Osteocyte (in vitro differentiated cells): Measurements from ENCODE around the gene SLC36A2. TPM values are rescaled to one million over a fixed set of nuclear protein-coding genes. Genes with fewer than 3 reads are reported as not detected.

Source experiments
- DNase-seq: peaks from one replicate; pipeline ENCODE4 v3.0.0; 2021; ENCODE audit warnings: mixed read lengths; ENCODE audit not compliant: unreplicated experiment; ENCODE audit errors: extremely low spot score
- H3K27ac Mint-ChIP-seq: one replicate; pipeline ENCODE4 v1.8.0; 2021; ENCODE audit warnings: mild to moderate bottlenecking, mixed read lengths; ENCODE audit not compliant: unreplicated experiment
- H3K27me3 Mint-ChIP-seq: one replicate; pipeline ENCODE4 v1.8.0; 2021; ENCODE audit warnings: mixed read lengths; ENCODE audit not compliant: unreplicated experiment
- H3K36me3 Mint-ChIP-seq: one replicate; pipeline ENCODE4 v1.8.0; 2021; ENCODE audit warnings: mixed read lengths; ENCODE audit not compliant: unreplicated experiment
- H3K4me1 Mint-ChIP-seq: one replicate; pipeline ENCODE4 v1.8.0; 2021; ENCODE audit warnings: mixed read lengths; ENCODE audit not compliant: unreplicated experiment
- H3K4me3 Mint-ChIP-seq: one replicate; pipeline ENCODE4 v1.8.0; 2021; ENCODE audit warnings: mild to moderate bottlenecking, moderate library complexity, mixed read lengths; ENCODE audit not compliant: unreplicated experiment
- H3K9me3 Mint-ChIP-seq: one replicate; pipeline ENCODE4 v1.8.0; 2021; ENCODE audit warnings: mixed read lengths; ENCODE audit not compliant: unreplicated experiment
- total RNA-seq: library from RNA; stranded (reverse); gene quantifications from 2 replicates; pipeline ENCODE4 v1.2.1, GENCODE V29; 2021
- TF ChIP-seq, protein P1 (sequence below): fragments of 200-600 bp; sonication (generic); IDR thresholded peaks from 2 replicates; pipeline ENCODE4 v1.5.0; 2021; ENCODE audit warnings: antibody characterized with exemption, mild to moderate bottlenecking, moderate library complexity

Gene SLC36A2
- total RNA-seq, 1 donor from 2014 or later = not detected

- Mint-ChIP-seq H3K27ac (no peak overlapping the region), H3K27me3 (no peaks in the 10 kb centered on the region), H3K36me3 (peaks cover 17% of the 10 kb centered on the region), H3K4me1 (no peaks in the 10 kb centered on the region), H3K4me3 (no peak overlapping the region), H3K9me3 (no peaks in the 10 kb centered on the region)
- TF ChIP-seq, protein P1, sequence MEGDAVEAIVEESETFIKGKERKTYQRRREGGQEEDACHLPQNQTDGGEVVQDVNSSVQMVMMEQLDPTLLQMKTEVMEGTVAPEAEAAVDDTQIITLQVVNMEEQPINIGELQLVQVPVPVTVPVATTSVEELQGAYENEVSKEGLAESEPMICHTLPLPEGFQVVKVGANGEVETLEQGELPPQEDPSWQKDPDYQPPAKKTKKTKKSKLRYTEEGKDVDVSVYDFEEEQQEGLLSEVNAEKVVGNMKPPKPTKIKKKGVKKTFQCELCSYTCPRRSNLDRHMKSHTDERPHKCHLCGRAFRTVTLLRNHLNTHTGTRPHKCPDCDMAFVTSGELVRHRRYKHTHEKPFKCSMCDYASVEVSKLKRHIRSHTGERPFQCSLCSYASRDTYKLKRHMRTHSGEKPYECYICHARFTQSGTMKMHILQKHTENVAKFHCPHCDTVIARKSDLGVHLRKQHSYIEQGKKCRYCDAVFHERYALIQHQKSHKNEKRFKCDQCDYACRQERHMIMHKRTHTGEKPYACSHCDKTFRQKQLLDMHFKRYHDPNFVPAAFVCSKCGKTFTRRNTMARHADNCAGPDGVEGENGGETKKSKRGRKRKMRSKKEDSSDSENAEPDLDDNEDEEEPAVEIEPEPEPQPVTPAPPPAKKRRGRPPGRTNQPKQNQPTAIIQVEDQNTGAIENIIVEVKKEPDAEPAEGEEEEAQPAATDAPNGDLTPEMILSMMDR = no peak
- no peak for DNase-seq
Measured at GRCh38 chr5:151270599-151270998, 76.8 kb downstream of the SLC36A2 start.

DNA sequence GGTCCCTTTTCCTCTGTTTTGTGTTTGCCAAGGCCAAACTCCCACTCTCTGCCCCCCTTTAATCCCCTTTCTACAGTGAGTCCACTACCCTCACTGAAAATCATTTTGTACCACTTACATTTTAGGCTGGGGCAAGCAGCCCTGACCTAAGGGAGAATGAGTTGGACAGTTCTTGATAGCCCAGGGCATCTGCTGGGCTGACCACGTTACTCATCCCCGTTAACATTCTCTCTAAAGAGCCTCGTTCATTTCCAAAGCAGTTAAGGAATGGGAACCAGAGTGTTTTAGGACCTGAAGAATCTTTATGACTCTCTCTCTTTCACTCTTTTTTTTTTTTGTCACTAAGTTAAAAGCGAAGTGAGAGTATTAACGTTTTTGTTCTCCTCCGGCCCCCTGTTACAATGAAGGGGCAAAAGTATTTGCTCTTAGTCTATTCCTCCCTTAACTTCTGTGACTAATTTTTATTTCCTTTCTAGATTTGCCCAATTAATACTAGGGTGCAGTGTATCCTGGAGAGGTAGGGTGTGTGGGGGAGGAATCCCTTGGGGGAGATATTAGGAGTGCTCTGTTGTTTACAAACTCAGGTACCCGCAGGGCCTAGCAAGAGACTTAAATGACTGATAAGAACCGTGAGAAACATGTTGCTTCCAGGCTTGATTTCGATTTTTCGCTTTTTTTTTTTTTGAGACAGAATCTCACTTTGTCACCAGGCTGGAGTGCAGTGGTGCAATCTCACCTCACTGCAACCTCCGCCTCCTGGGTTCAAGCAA, 79.7 kb downstream of the SLC36A2 start:
- no peaks in the 10 kb centered on the region for H3K27me3 Mint-ChIP-seq
- peaks cover 4% of the 10 kb centered on the region for H3K4me1 Mint-ChIP-seq
- no peaks in the 10 kb centered on the region for H3K9me3 Mint-ChIP-seq
- DNase-seq = no peak
- no peak overlapping the region for H3K27ac Mint-ChIP-seq
- no peak overlapping the region for H3K4me3 Mint-ChIP-seq
- H3K36me3 Mint-ChIP-seq = peaks cover 19% of the 10 kb centered on the region
- TF ChIP-seq, protein P1 = no peak

Other genes starting within 250 kb of the SLC36A2 start
- gene ANXA6, start 189.8 kb downstream of the SLC36A2 start, total RNA-seq = 245 and 254 TPM in 2 replicates
- 0.78 and 1.7 TPM in 2 replicates for gene CCDC69, start 123.5 kb downstream of the SLC36A2 start, total RNA-seq
- 28.2 and 30.2 TPM in 2 replicates for gene GM2A, start 94.4 kb downstream of the SLC36A2 start, total RNA-seq
- gene SLC36A3, start 43.8 kb downstream of the SLC36A2 start, total RNA-seq = not detected in 2 replicates
- 42.5 and 45.5 TPM in 2 replicates for gene SLC36A1, start 100.0 kb upstream of the SLC36A2 start, total RNA-seq
- gene FAT2, start 243.8 kb upstream of the SLC36A2 start, total RNA-seq = 30.1 and 38.4 TPM in 2 replicates